DND-41 (cell line): ENCODE measurements around the gene MCC.

Source experiments
- ATAC-seq: fragments of 200-7000 bp; cut with Tn5 transposase; 3 replicates; pipeline ENCODE4 v1.9.1; 2021; ENCODE audit warnings: low read depth; ENCODE audit not compliant: insufficient read depth
- DNase-seq: peaks from one replicate; pipeline ENCODE4 v3.0.0-alpha.2; 2020
- H2AFZ ChIP-seq: 2 replicates; pipeline ENCODE4 v1.6.0; 2012; ENCODE audit warnings: low read depth, low read length
- H3K27ac ChIP-seq: 2 replicates; pipeline ENCODE4 v1.5.1; 2012; ENCODE audit warnings: low read length, inconsistent platforms
- H3K27me3 ChIP-seq: fragments of 200-600 bp; sonication (generic); 2 replicates; pipeline ENCODE4 v1.6.0; 2012; ENCODE audit warnings: low read length, mild to moderate bottlenecking, inconsistent platforms; ENCODE audit not compliant: insufficient read depth, poor library complexity
- H3K36me3 ChIP-seq: 2 replicates; pipeline ENCODE4 v1.5.1; 2012; ENCODE audit warnings: low read length, inconsistent platforms; ENCODE audit not compliant: insufficient read depth
- H3K4me1 ChIP-seq: 2 replicates; pipeline ENCODE4 v1.5.1; 2012; ENCODE audit warnings: mild to moderate bottlenecking, low read length; ENCODE audit not compliant: insufficient read depth
- H3K4me2 ChIP-seq: 2 replicates; pipeline ENCODE4 v1.6.0; 2012; ENCODE audit warnings: mild to moderate bottlenecking, moderate library complexity, low read length, inconsistent platforms; ENCODE audit not compliant: insufficient read depth
- H3K4me3 ChIP-seq, 2 experiments: fragments of 200-600 bp in 1 of 2; shearing (Covaris generic) in 1 of 2; 2 replicates each; pipeline ENCODE4 v1.5.1; 2012 to 2016; ENCODE audit warnings: inconsistent platforms in 2 of 2, low read length in 2 of 2, mild to moderate bottlenecking in 2 of 2, low read depth in 1 of 2, moderate library complexity in 1 of 2
- H3K79me2 ChIP-seq: 2 replicates; pipeline ENCODE4 v1.6.0; 2012; ENCODE audit warnings: low read length, inconsistent platforms; ENCODE audit not compliant: insufficient read depth
- H3K9ac ChIP-seq: 2 replicates; pipeline ENCODE4 v1.6.0; 2012; ENCODE audit warnings: low read depth, mild to moderate bottlenecking, inconsistent platforms, low read length, moderate library complexity
- H3K9me3 ChIP-seq: 2 replicates; pipeline ENCODE4 v1.5.1; 2012; ENCODE audit warnings: low read length, moderate library complexity, mild to moderate bottlenecking, inconsistent platforms; ENCODE audit not compliant: insufficient read depth, severe bottlenecking
- H4K20me1 ChIP-seq: 2 replicates; pipeline ENCODE4 v1.6.0; 2012; ENCODE audit warnings: low read length; ENCODE audit not compliant: insufficient read depth
- EZH2 ChIP-seq: IDR thresholded peaks from 3 replicates; pipeline ENCODE4 v1.6.1; 2012; ENCODE audit warnings: borderline replicate concordance, low read depth, mild to moderate bottlenecking, moderate library complexity, low read length, inconsistent platforms; ENCODE audit not compliant: severe bottlenecking
- TF ChIP-seq, protein P1 (sequence below): IDR thresholded peaks from 2 replicates; pipeline ENCODE4 v1.5.1; 2012; ENCODE audit warnings: borderline replicate concordance, low read length, moderate library complexity, mild to moderate bottlenecking; ENCODE audit not compliant: poor library complexity, severe bottlenecking; ENCODE audit errors: extremely low read depth

MCC gene

DNA sequence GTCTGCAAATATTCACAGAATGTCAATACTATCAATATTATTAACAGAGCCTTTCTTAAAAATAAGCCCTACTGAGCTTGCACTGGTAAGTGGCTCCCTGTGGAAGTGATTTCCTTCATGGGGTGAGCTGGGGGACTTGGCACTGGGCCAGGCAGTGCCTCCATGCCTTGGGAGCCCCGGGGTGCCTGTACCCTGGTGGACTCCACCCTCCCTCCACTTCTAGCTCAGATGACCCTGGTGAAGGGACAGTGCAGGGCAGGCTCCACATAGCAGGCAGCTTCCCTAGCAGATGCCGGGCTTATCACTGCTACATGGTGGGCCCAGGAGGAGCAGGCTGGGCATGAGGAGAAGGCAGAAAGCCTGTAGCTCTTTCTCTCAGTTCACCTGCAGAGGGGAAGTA lies 392.4 kb downstream of the MCC start:
- Histone ChIP-seq H3K4me2 (no peak overlapping the region), H4K20me1 (no peaks in the 10 kb centered on the region), H3K4me3 (no peak overlapping the region), H3K9ac (no peak overlapping the region), H3K27me3 (no peaks in the 10 kb centered on the region), H3K36me3 (no peaks in the 10 kb centered on the region), H3K9me3 (no peaks in the 10 kb centered on the region), H2AFZ (no peak overlapping the region), H3K4me1 (no peaks in the 10 kb centered on the region), H3K79me2 (no peaks in the 10 kb centered on the region), H3K27ac (no peak overlapping the region)
- no peak for DNase-seq
- TF ChIP-seq EZH2, result no peak
- TF ChIP-seq, protein P1, sequence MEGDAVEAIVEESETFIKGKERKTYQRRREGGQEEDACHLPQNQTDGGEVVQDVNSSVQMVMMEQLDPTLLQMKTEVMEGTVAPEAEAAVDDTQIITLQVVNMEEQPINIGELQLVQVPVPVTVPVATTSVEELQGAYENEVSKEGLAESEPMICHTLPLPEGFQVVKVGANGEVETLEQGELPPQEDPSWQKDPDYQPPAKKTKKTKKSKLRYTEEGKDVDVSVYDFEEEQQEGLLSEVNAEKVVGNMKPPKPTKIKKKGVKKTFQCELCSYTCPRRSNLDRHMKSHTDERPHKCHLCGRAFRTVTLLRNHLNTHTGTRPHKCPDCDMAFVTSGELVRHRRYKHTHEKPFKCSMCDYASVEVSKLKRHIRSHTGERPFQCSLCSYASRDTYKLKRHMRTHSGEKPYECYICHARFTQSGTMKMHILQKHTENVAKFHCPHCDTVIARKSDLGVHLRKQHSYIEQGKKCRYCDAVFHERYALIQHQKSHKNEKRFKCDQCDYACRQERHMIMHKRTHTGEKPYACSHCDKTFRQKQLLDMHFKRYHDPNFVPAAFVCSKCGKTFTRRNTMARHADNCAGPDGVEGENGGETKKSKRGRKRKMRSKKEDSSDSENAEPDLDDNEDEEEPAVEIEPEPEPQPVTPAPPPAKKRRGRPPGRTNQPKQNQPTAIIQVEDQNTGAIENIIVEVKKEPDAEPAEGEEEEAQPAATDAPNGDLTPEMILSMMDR, result no peak
- no peak for ATAC-seq

- no peaks in the 10 kb centered on the region for H3K27me3 ChIP-seq
- no peak overlapping the region for H3K4me2 ChIP-seq
- H2AFZ ChIP-seq, result no peak overlapping the region
- H3K27ac ChIP-seq, result no peak overlapping the region
- DNase-seq (no peak), ATAC-seq (no peak)
- TF ChIP-seq EZH2, result no peak
- TF ChIP-seq, protein P1, result no peak
- H4K20me1 ChIP-seq, result no peaks in the 10 kb centered on the region
- H3K36me3 ChIP-seq, result no peaks in the 10 kb centered on the region
- no peak overlapping the region for H3K4me3 ChIP-seq
- no peaks in the 10 kb centered on the region for H3K79me2 ChIP-seq
- H3K4me1 ChIP-seq, result no peaks in the 10 kb centered on the region
- no peak overlapping the region for H3K9ac ChIP-seq
- no peaks in the 10 kb centered on the region for H3K9me3 ChIP-seq
Observed at GRCh38 chr5:113093558-113093957, 394.7 kb downstream of the MCC start.

- Histone ChIP-seq H3K79me2 (no peaks in the 10 kb centered on the region), H3K9me3 (no peaks in the 10 kb centered on the region), H4K20me1 (no peaks in the 10 kb centered on the region), H3K4me1 (no peaks in the 10 kb centered on the region), H3K9ac (no peak overlapping the region), H3K27ac (no peak overlapping the region), H3K36me3 (no peaks in the 10 kb centered on the region), H2AFZ (no peak overlapping the region), H3K27me3 (no peaks in the 10 kb centered on the region), H3K4me3 (no peak overlapping the region), H3K4me2 (no peak overlapping the region)
- no peak for DNase-seq
- no peak for ATAC-seq
- TF ChIP-seq, protein P1, result no peak
- TF ChIP-seq EZH2, result no peak
Observed at GRCh38 chr5:113092683-113093082, 395.6 kb downstream of the MCC start.

GRCh38 chr5:113091622-113092021 lies 396.6 kb downstream of the MCC start:
- DNase-seq, result no peak
- H3K27ac ChIP-seq, result no peak overlapping the region
- H3K9me3 ChIP-seq, result no peaks in the 10 kb centered on the region
- H2AFZ ChIP-seq, result no peak overlapping the region
- H3K79me2 ChIP-seq, result no peaks in the 10 kb centered on the region
- H3K4me2 ChIP-seq, result no peak overlapping the region
- no peaks in the 10 kb centered on the region for H3K4me1 ChIP-seq
- H3K27me3 ChIP-seq, result no peaks in the 10 kb centered on the region
- TF ChIP-seq, protein P1, result no peak
- TF ChIP-seq EZH2, result no peak
- ATAC-seq, result no peak
- H3K36me3 ChIP-seq, result no peaks in the 10 kb centered on the region
- H4K20me1 ChIP-seq, result no peaks in the 10 kb centered on the region
- H3K9ac ChIP-seq, result no peak overlapping the region
- no peak overlapping the region for H3K4me3 ChIP-seq
